Activated CD8-positive, alpha-beta T cell treated with anti-CD3 and anti-CD28 coated beads for 36 hours (primary cell): ENCODE results near the gene SGCG. TPM values are rescaled to one million over a fixed set of nuclear protein-coding genes. Genes with fewer than 3 reads are reported as not detected.

Experiments
- ATAC-seq: fragments of 200-7000 bp; cut with Tn5 transposase; one replicate; pipeline ENCODE4 v1.10.0; 2021; ENCODE audit warnings: mild to moderate bottlenecking, moderate library complexity
- CTCF ChIA-PET: fragments of 350-600 bp; sonication (Branson Sonifier 250); formaldehyde crosslinking; loops from one replicate; lab custom pipeline; 2021; ENCODE audit warnings: antibody characterized with exemption; lab: Charles Lee
- POLR2A ChIA-PET: fragments of 350-600 bp; sonication (Branson Sonifier 250); formaldehyde crosslinking; loops from one replicate; lab custom pipeline; 2021; ENCODE audit warnings: antibody characterized with exemption; lab: Charles Lee
- DNase-seq: peaks from one replicate; pipeline ENCODE4 v3.0.0-alpha.2; 2020
- H3K27ac Mint-ChIP-seq: one replicate; pipeline ENCODE4 v1.8.0; 2021; ENCODE audit warnings: mild to moderate bottlenecking, mixed read lengths
- H3K27me3 Mint-ChIP-seq: one replicate; pipeline ENCODE4 v1.8.0; 2021; ENCODE audit warnings: mixed read lengths
- H3K36me3 Mint-ChIP-seq: one replicate; pipeline ENCODE4 v1.8.0; 2021; ENCODE audit warnings: low read depth, mixed read lengths
- H3K4me1 Mint-ChIP-seq: one replicate; pipeline ENCODE4 v1.8.0; 2021; ENCODE audit warnings: low read depth, mixed read lengths
- H3K4me3 Mint-ChIP-seq: one replicate; pipeline ENCODE4 v1.8.0; 2021; ENCODE audit warnings: mild to moderate bottlenecking, moderate library complexity, mixed read lengths
- H3K9me3 Mint-ChIP-seq: one replicate; pipeline ENCODE4 v1.8.0; 2021; ENCODE audit warnings: mixed read lengths
- intact Hi-C: fragments of 100-400 bp; cut with micrococcal nuclease; formaldehyde crosslinking; loops from one replicate; pipeline ENCODE4 v1.10.0; 2022
- total RNA-seq, 2 experiments: library from RNA; stranded (reverse); gene quantifications; one replicate each; pipeline ENCODE4 v1.2.3, GENCODE V29; 2021
- TF ChIP-seq, protein P1 (sequence below): fragments of 200-600 bp; IDR thresholded peaks from one replicate; pipeline ENCODE4 v1.8.0; 2022; ENCODE audit warnings: antibody characterized with exemption, mild to moderate bottlenecking

The SGCG gene
- total RNA-seq, 2 experiments from 2014 or later: not detected

DNA sequence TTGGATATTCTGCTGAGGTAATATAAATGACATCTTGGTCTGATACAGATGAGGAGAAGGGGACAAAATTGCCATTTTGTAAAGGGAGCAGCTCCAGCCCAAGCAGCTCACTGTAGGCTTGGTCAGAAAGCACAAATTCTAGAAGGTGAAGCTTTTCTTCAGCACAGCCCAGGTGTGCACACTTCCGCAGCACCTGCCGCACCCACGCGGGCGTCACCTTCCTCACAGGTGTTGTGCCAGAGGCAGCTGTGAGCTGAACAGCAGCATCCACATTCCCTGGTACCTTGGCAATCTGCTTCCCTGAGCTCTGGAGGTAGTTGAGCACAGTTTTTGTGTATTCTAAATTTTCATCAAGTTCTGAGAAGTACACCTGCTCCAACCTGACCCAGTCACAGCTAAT lies 173.7 kb downstream of the SGCG start:
- H3K4me1 Mint-ChIP-seq: peaks cover 2% of the 10 kb centered on the region
- TF ChIP-seq, protein P1, sequence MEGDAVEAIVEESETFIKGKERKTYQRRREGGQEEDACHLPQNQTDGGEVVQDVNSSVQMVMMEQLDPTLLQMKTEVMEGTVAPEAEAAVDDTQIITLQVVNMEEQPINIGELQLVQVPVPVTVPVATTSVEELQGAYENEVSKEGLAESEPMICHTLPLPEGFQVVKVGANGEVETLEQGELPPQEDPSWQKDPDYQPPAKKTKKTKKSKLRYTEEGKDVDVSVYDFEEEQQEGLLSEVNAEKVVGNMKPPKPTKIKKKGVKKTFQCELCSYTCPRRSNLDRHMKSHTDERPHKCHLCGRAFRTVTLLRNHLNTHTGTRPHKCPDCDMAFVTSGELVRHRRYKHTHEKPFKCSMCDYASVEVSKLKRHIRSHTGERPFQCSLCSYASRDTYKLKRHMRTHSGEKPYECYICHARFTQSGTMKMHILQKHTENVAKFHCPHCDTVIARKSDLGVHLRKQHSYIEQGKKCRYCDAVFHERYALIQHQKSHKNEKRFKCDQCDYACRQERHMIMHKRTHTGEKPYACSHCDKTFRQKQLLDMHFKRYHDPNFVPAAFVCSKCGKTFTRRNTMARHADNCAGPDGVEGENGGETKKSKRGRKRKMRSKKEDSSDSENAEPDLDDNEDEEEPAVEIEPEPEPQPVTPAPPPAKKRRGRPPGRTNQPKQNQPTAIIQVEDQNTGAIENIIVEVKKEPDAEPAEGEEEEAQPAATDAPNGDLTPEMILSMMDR: no peak
- no peaks in the 10 kb centered on the region for H3K27me3 Mint-ChIP-seq
- DNase-seq (no peak), ATAC-seq (no peak)
- CTCF ChIA-PET: no interaction called here
- H3K36me3 Mint-ChIP-seq: peaks cover 69% of the 10 kb centered on the region
- intact Hi-C loops: no loop called here
- H3K27ac Mint-ChIP-seq: no peak overlapping the region
- H3K4me3 Mint-ChIP-seq: no peak overlapping the region
- POLR2A ChIA-PET: interaction anchor here (1.0 to 1.3 kb wide), 2 partner anchors 15 to 17 kb away, joined by 3 to 4 read pairs; no protein-coding TSS in a partner anchor
- no peaks in the 10 kb centered on the region for H3K9me3 Mint-ChIP-seq

DNA sequence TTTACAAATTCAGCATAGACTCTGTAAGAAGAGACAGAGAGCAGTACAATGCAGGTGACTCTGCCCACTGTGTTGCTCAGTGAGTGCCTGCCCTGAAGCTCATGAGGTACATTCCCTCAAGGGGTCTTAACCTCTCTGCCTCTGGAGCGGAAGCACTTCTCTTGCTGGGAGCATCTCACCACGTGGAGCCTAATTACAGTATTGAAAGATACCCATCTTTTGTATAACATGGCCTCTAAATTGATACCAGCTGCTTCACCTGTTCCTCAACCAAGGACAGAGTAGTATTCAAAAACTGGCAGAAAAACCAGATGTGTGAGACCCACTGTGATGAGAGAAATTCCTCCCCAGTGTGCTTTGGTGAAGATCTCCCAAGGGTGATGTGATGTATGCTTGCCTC lies 175.6 kb downstream of the SGCG start:
- H3K36me3 Mint-ChIP-seq: peaks cover 58% of the 10 kb centered on the region
- TF ChIP-seq, protein P1: no peak
- H3K9me3 Mint-ChIP-seq: no peaks in the 10 kb centered on the region
- CTCF ChIA-PET: no interaction called here
- intact Hi-C loops: no loop called here
- peaks cover 2% of the 10 kb centered on the region for H3K4me1 Mint-ChIP-seq
- POLR2A ChIA-PET: interaction anchor here (1.0 kb wide), 1 partner anchor 10 kb away, joined by 3 read pairs; no protein-coding TSS in a partner anchor
- no peaks in the 10 kb centered on the region for H3K27me3 Mint-ChIP-seq
- DNase-seq (no peak), ATAC-seq (no peak)
- no peak overlapping the region for H3K27ac Mint-ChIP-seq
- H3K4me3 Mint-ChIP-seq: no peak overlapping the region

DNA sequence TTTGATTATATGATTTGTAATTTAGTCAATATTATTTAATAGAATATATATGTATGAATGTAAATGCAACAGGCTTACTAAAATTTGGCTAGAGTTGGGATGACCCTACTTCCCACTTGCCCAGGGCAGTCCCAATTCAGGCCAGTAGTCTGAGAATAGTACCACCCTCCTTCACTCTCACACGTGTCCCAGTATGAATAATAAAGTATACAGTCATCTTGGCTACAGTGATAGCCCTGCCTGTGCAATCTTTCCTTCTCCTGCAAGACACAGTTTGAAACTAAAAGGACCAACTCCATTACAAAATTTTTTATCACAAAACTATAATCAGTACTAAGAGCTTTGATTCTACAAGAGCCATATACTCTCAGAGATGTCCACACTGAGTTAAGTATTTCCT lies 176.6 kb downstream of the SGCG start:
- CTCF ChIA-PET: interaction anchor here (1.0 kb wide), 1 partner anchor 11 kb away, joined by 3 read pairs; no protein-coding TSS in a partner anchor
- peaks cover 2% of the 10 kb centered on the region for H3K4me1 Mint-ChIP-seq
- H3K27me3 Mint-ChIP-seq: no peaks in the 10 kb centered on the region
- no peak overlapping the region for H3K4me3 Mint-ChIP-seq
- DNase-seq (no peak), ATAC-seq (no peak)
- intact Hi-C loops: no loop called here
- TF ChIP-seq, protein P1: no peak
- H3K36me3 Mint-ChIP-seq: peaks cover 60% of the 10 kb centered on the region
- POLR2A ChIA-PET: interaction anchor here (1.0 kb wide), 1 partner anchor 9 kb away, joined by 3 read pairs; no protein-coding TSS in a partner anchor
- no peak overlapping the region for H3K27ac Mint-ChIP-seq
- H3K9me3 Mint-ChIP-seq: no peaks in the 10 kb centered on the region

DNA sequence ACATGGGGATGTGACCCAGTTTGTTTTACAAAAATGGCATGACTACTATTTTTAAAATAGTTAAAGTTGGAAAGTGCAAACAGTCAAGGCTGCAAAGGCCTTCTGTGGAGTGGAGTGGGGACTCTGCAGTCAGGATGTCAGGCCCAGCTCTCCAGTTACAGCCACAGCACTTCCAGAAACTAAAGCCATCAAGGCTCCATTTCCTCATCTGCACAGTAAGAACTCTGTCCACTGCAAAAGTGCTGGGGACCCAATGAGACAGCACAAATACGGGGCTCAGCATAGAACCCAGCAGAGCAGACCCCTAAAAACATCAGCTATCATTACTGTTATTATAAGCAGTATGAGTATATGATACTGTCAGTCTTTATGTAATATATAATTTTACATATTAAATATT lies 179.1 kb downstream of the SGCG start:
- CTCF ChIA-PET: interaction anchor here (1.6 kb wide), 1 partner anchor 10 kb away, joined by 3 read pairs; no protein-coding TSS in a partner anchor

DNA sequence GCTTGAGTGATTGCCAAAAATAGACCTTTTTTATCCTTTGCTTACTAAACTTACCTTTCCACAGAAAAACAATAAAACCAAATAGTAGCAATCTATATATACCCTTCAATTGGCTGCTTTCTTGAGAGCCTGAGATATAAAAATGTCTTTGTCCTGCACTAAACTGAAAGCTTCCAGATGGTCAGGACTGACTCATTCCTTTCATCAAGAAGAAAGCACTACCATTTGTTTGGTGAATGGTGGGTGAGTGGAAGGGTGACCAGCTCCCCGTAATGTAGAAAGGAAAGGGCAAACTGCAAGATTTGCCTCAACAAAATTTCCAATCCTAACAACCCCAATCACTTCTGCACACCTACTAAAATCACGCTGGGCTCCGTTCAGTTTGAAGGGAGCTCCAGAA lies 184.9 kb downstream of the SGCG start:
- intact Hi-C loops: no loop called here
- H3K27ac Mint-ChIP-seq: no peak overlapping the region
- no peak overlapping the region for H3K4me3 Mint-ChIP-seq
- ATAC-seq (no peak), DNase-seq (no peak)
- ChIA-PET POLR2A (interaction anchor here (0.6 to 0.9 kb wide), 3 partner anchors 9 to 580 kb away, joined by 3 read pairs; no protein-coding TSS in a partner anchor), CTCF (no interaction called here)
- TF ChIP-seq, protein P1: no peak
- peaks cover 2% of the 10 kb centered on the region for H3K4me1 Mint-ChIP-seq
- no peaks in the 10 kb centered on the region for H3K27me3 Mint-ChIP-seq
- no peaks in the 10 kb centered on the region for H3K9me3 Mint-ChIP-seq
- H3K36me3 Mint-ChIP-seq: peaks cover 69% of the 10 kb centered on the region

More for the DNA sequence above, 179.1 kb downstream of the SGCG start:
- ATAC-seq: no peak
- Mint-ChIP-seq H3K27me3 (no peaks in the 10 kb centered on the region), H3K4me3 (no peak overlapping the region), H3K27ac (no peak overlapping the region), H3K4me1 (no peaks in the 10 kb centered on the region), H3K36me3 (peaks cover 58% of the 10 kb centered on the region), H3K9me3 (no peaks in the 10 kb centered on the region)
- intact Hi-C loops: no loop called here
- no peak for DNase-seq
- POLR2A ChIA-PET: no interaction called here
- TF ChIP-seq, protein P1: no peak
